ENCODE measurements around the gene SLC12A2.

Gene SLC12A2

GRCh38 chr5:128197896-128198522 is 114.4 kb downstream of the SLC12A2 start:
- no peak overlapping the region for H2BK5ac ChIP-seq (ENCODE audit: low read depth, low read length, poor library complexity)
- WGBS (ENCODE audit: extremely low coverage, insufficient coverage, insufficient read length) = no CpG with 5 or more reads among the region's 4 CpGs
- H2BK12ac ChIP-seq (ENCODE audit: low read length) = no peak overlapping the region
- no peak overlapping the region for H3K14ac ChIP-seq (ENCODE audit: low read length)
- H2BK120ac ChIP-seq (ENCODE audit: insufficient read depth, low read length, poor library complexity) = no peak overlapping the region
- no peak overlapping the region for H3K4me3 ChIP-seq (ENCODE audit: low read depth, low read length)
- no peak overlapping the region for H4K12ac ChIP-seq (ENCODE audit: low read depth, low read length)
- H3K23ac ChIP-seq (ENCODE audit: low read length) = no peak overlapping the region
- no peak overlapping the region for H2AK5ac ChIP-seq (ENCODE audit: low read length)
- no peaks in the 10 kb centered on the region for H3K27me3 ChIP-seq (ENCODE audit: insufficient read depth, low read length)
- H2AFZ ChIP-seq (ENCODE audit: insufficient read depth, low read length, poor library complexity) = no peak overlapping the region
- no peak overlapping the region for H3K18ac ChIP-seq (ENCODE audit: low read length)
- no peak overlapping the region for H3K4me2 ChIP-seq (ENCODE audit: low read length)
- no peak overlapping the region for H4K8ac ChIP-seq (ENCODE audit: low read depth, low read length)
- H4K91ac ChIP-seq (ENCODE audit: low read depth, low read length) = no peak overlapping the region
- H3K9ac ChIP-seq (ENCODE audit: low read length) = no peak overlapping the region
- H3K9me3 ChIP-seq (ENCODE audit: insufficient read depth, low read depth, low read length) = no peaks in the 10 kb centered on the region
- no peak overlapping the region for H3K4ac ChIP-seq (ENCODE audit: low read depth, low read length)
- H3K27ac ChIP-seq (ENCODE audit: low read depth, low read length) = no peak overlapping the region
- H3K79me2 ChIP-seq (ENCODE audit: control insufficient read depth, insufficient read depth, low read length, poor library complexity) = no peaks in the 10 kb centered on the region
- peaks cover 9 to 11% of the 10 kb centered on the region in 2 experiments for H3K4me1 ChIP-seq (ENCODE audit: control insufficient read depth in 1 of 2, insufficient read depth in 2 of 2, low read length in 2 of 2)
- H3K79me1 ChIP-seq (ENCODE audit: low read length) = no peaks in the 10 kb centered on the region
- H3K36me3 ChIP-seq (ENCODE audit: control insufficient read depth in 1 of 2, insufficient read depth in 2 of 2, low read length in 2 of 2) = no peaks in the 10 kb centered on the region
- peak in 1 of 2 donors; percentile 39 for DNase-seq

GRCh38 chr5:128199104-128199503 is 115.5 kb downstream of the SLC12A2 start:
- Histone ChIP-seq H2BK5ac (ENCODE audit: low read depth, low read length, poor library complexity) (no peak overlapping the region), H3K4me1 (ENCODE audit: control insufficient read depth in 1 of 2, insufficient read depth in 2 of 2, low read length in 2 of 2) (peaks cover 9 to 11% of the 10 kb centered on the region in 2 experiments), H4K91ac (ENCODE audit: low read depth, low read length) (no peak overlapping the region), H3K36me3 (ENCODE audit: control insufficient read depth in 1 of 2, insufficient read depth in 2 of 2, low read length in 2 of 2) (no peaks in the 10 kb centered on the region), H3K79me2 (ENCODE audit: control insufficient read depth, insufficient read depth, low read length, poor library complexity) (no peaks in the 10 kb centered on the region), H3K4ac (ENCODE audit: low read depth, low read length) (no peak overlapping the region), H2AFZ (ENCODE audit: insufficient read depth, low read length, poor library complexity) (no peak overlapping the region), H3K27ac (ENCODE audit: low read depth, low read length) (no peak overlapping the region), H3K9ac (ENCODE audit: low read length) (no peak overlapping the region), H3K9me3 (ENCODE audit: insufficient read depth, low read depth, low read length) (no peaks in the 10 kb centered on the region), H3K14ac (ENCODE audit: low read length) (no peak overlapping the region), H3K4me3 (ENCODE audit: low read depth, low read length) (no peak overlapping the region), H2BK120ac (ENCODE audit: insufficient read depth, low read length, poor library complexity) (no peak overlapping the region), H2AK5ac (ENCODE audit: low read length) (no peak overlapping the region), H3K79me1 (ENCODE audit: low read length) (no peaks in the 10 kb centered on the region), H3K27me3 (ENCODE audit: insufficient read depth, low read length) (no peaks in the 10 kb centered on the region), H3K18ac (ENCODE audit: low read length) (no peak overlapping the region), H2BK12ac (ENCODE audit: low read length) (no peak overlapping the region), H3K23ac (ENCODE audit: low read length) (no peak overlapping the region), H4K12ac (ENCODE audit: low read depth, low read length) (no peak overlapping the region), H3K4me2 (ENCODE audit: low read length) (no peak overlapping the region), H4K8ac (ENCODE audit: low read depth, low read length) (no peak overlapping the region)
- DNase-seq = peak; percentile 48 to 74
- WGBS (ENCODE audit: extremely low coverage, insufficient coverage, insufficient read length) = no CpG with 5 or more reads among the region's 4 CpGs

GRCh38 chr5:128199611-128200010 is 116.0 kb downstream of the SLC12A2 start:
- Histone ChIP-seq H3K18ac (ENCODE audit: low read length) (no peak overlapping the region), H4K91ac (ENCODE audit: low read depth, low read length) (no peak overlapping the region), H3K9me3 (ENCODE audit: insufficient read depth, low read depth, low read length) (no peaks in the 10 kb centered on the region), H3K23ac (ENCODE audit: low read length) (no peak overlapping the region), H3K79me1 (ENCODE audit: low read length) (no peaks in the 10 kb centered on the region), H3K27me3 (ENCODE audit: insufficient read depth, low read length) (no peaks in the 10 kb centered on the region), H2AFZ (ENCODE audit: insufficient read depth, low read length, poor library complexity) (no peak overlapping the region), H3K36me3 (ENCODE audit: control insufficient read depth in 1 of 2, insufficient read depth in 2 of 2, low read length in 2 of 2) (no peaks in the 10 kb centered on the region), H2BK5ac (ENCODE audit: low read depth, low read length, poor library complexity) (no peak overlapping the region), H3K4me3 (ENCODE audit: low read depth, low read length) (no peak overlapping the region), H4K12ac (ENCODE audit: low read depth, low read length) (no peak overlapping the region), H3K27ac (ENCODE audit: low read depth, low read length) (no peak overlapping the region), H3K4ac (ENCODE audit: low read depth, low read length) (no peak overlapping the region), H3K9ac (ENCODE audit: low read length) (no peak overlapping the region), H2BK12ac (ENCODE audit: low read length) (no peak overlapping the region), H3K4me2 (ENCODE audit: low read length) (no peak overlapping the region), H2BK120ac (ENCODE audit: insufficient read depth, low read length, poor library complexity) (no peak overlapping the region), H2AK5ac (ENCODE audit: low read length) (no peak overlapping the region), H3K79me2 (ENCODE audit: control insufficient read depth, insufficient read depth, low read length, poor library complexity) (no peaks in the 10 kb centered on the region), H4K8ac (ENCODE audit: low read depth, low read length) (no peak overlapping the region), H3K14ac (ENCODE audit: low read length) (no peak overlapping the region), H3K4me1 (ENCODE audit: control insufficient read depth in 1 of 2, insufficient read depth in 2 of 2, low read length in 2 of 2) (peaks cover 9 to 11% of the 10 kb centered on the region in 2 experiments)
- DNase-seq = peak in 1 of 2 donors; percentile 33

- Histone ChIP-seq H3K27ac (ENCODE audit: low read depth, low read length) (no peak overlapping the region), H3K14ac (ENCODE audit: low read length) (no peak overlapping the region), H3K27me3 (ENCODE audit: insufficient read depth, low read length) (no peaks in the 10 kb centered on the region), H3K4me3 (ENCODE audit: low read depth, low read length) (no peak overlapping the region), H3K79me2 (ENCODE audit: control insufficient read depth, insufficient read depth, low read length, poor library complexity) (no peaks in the 10 kb centered on the region), H2BK12ac (ENCODE audit: low read length) (no peak overlapping the region), H4K91ac (ENCODE audit: low read depth, low read length) (no peak overlapping the region), H3K23ac (ENCODE audit: low read length) (no peak overlapping the region), H3K79me1 (ENCODE audit: low read length) (no peaks in the 10 kb centered on the region), H2BK120ac (ENCODE audit: insufficient read depth, low read length, poor library complexity) (no peak overlapping the region), H3K18ac (ENCODE audit: low read length) (no peak overlapping the region), H2BK5ac (ENCODE audit: low read depth, low read length, poor library complexity) (no peak overlapping the region), H3K9ac (ENCODE audit: low read length) (no peak overlapping the region), H4K12ac (ENCODE audit: low read depth, low read length) (no peak overlapping the region), H3K4me1 (ENCODE audit: control insufficient read depth in 1 of 2, insufficient read depth in 2 of 2, low read length in 2 of 2) (peaks cover 9 to 11% of the 10 kb centered on the region in 2 experiments), H3K4ac (ENCODE audit: low read depth, low read length) (no peak overlapping the region), H2AFZ (ENCODE audit: insufficient read depth, low read length, poor library complexity) (peak overlapping the region; percentile 7), H3K9me3 (ENCODE audit: insufficient read depth, low read depth, low read length) (no peaks in the 10 kb centered on the region), H4K8ac (ENCODE audit: low read depth, low read length) (no peak overlapping the region), H2AK5ac (ENCODE audit: low read length) (no peak overlapping the region), H3K36me3 (ENCODE audit: control insufficient read depth in 1 of 2, insufficient read depth in 2 of 2, low read length in 2 of 2) (no peaks in the 10 kb centered on the region), H3K4me2 (ENCODE audit: low read length) (peak overlapping the region; percentile 48)
- WGBS (ENCODE audit: extremely low coverage, insufficient coverage, insufficient read length) = no CpG with 5 or more reads among the region's 36 CpGs
- DNase-seq = peak; percentile 77 to 95
These were observed 117.7 kb downstream of the SLC12A2 start for GRCh38 chr5:128201065-128201926.
